H1 (cell line): Measurements from ENCODE around the gene KRT4. TPM values are rescaled to one million over a fixed set of nuclear protein-coding genes. Genes with fewer than 3 reads are reported as not detected.

Source experiments
- CTCF ChIA-PET: fragments of 300-600 bp; sonication (Branson Sonifier 250); formaldehyde crosslinking; loops from one replicate; lab custom pipeline; 2021; ENCODE audit not compliant: partially characterized antibody; lab: Charles Lee
- POLR2A ChIA-PET: fragments of 300-600 bp; sonication (Branson Sonifier 250); formaldehyde crosslinking; loops from one replicate; lab custom pipeline; 2021; ENCODE audit warnings: inconsistent platforms; ENCODE audit not compliant: partially characterized antibody; lab: Charles Lee
- DNase-seq, 2 experiments: peaks; one replicate each; pipeline versions ENCODE4 v3.0.0 to v3.0.0-alpha.2; 2010 to 2022; ENCODE audit warnings: low spot score in 2 of 2, low read depth in 1 of 2, mixed read lengths in 1 of 2
- FAIRE-seq: peaks from 2 replicates; lab custom pipeline; 2011; peaks lifted over from hg19 to GRCh38; lab: Jason Lieb, UNC
- H2AFZ ChIP-seq: 2 replicates; pipeline ENCODE4 v1.8.1; 2012; ENCODE audit warnings: low read length, inconsistent platforms
- H2AK5ac ChIP-seq: 2 replicates; pipeline ENCODE4 v1.6.1; 2013; ENCODE audit warnings: low read depth, low read length
- H2BK120ac ChIP-seq: replicated peaks from 2 replicates; pipeline ENCODE3; 2013; ENCODE audit warnings: low read depth, low read length, inconsistent platforms
- H2BK12ac ChIP-seq: 2 replicates; pipeline ENCODE4 v1.6.1; 2013; ENCODE audit warnings: low read depth, low read length
- H2BK15ac ChIP-seq: 2 replicates; pipeline ENCODE4 v1.6.1; 2013; ENCODE audit warnings: low read length
- H2BK20ac ChIP-seq: 2 replicates; pipeline ENCODE4 v1.6.1; 2013; ENCODE audit warnings: low read length
- H2BK5ac ChIP-seq: 2 replicates; pipeline ENCODE4 v1.6.1; 2013; ENCODE audit warnings: low read depth, low read length
- H3K14ac ChIP-seq: 2 replicates; pipeline ENCODE4 v1.6.1; 2013; ENCODE audit warnings: inconsistent platforms; ENCODE audit not compliant: insufficient read length
- H3K18ac ChIP-seq: 2 replicates; pipeline ENCODE4 v1.6.1; 2013; ENCODE audit warnings: low read length; ENCODE audit errors: extremely low read depth
- H3K23ac ChIP-seq: 2 replicates; pipeline ENCODE4 v1.6.1; 2013; ENCODE audit warnings: inconsistent platforms; ENCODE audit not compliant: insufficient read length
- H3K23me2 ChIP-seq: 2 replicates; pipeline ENCODE4 v1.6.1; 2013; ENCODE audit warnings: low read depth, low read length
- H3K27ac ChIP-seq: 2 replicates; pipeline ENCODE4 v1.6.1; 2011; ENCODE audit warnings: low read depth, low read length, inconsistent platforms
- H3K27me3 ChIP-seq, 4 experiments: replicated peaks in 1 of 4; 1 replicate in 1 of 4; 2 replicates in 3 of 4; pipeline versions ENCODE4 v1.6.1 to v1.8.1; 2011 to 2013; ENCODE audit warnings: low read length in 3 of 4, mild to moderate bottlenecking in 3 of 4, inconsistent platforms in 2 of 4, mixed read lengths in 2 of 4, moderate library complexity in 1 of 4; ENCODE audit not compliant: control insufficient read depth in 3 of 4, insufficient read depth in 3 of 4; ENCODE audit errors: extremely low read depth in 1 of 4
- H3K36me3 ChIP-seq, 4 experiments: 2 replicates each; pipeline versions ENCODE4 v1.6.1 to v1.8.1; 2011 to 2013; ENCODE audit warnings: mild to moderate bottlenecking in 4 of 4, low read length in 3 of 4, moderate library complexity in 2 of 4, control low read depth in 1 of 4, inconsistent platforms in 1 of 4; ENCODE audit not compliant: insufficient read depth in 4 of 4, control insufficient read depth in 2 of 4
- H3K4ac ChIP-seq: replicated peaks from 2 replicates; pipeline ENCODE3; 2013; ENCODE audit warnings: low read length, low read depth, mixed read lengths, inconsistent platforms; ENCODE audit not compliant: insufficient read length
- H3K4me1 ChIP-seq, 4 experiments: replicated peaks in 1 of 4; 1 replicate in 1 of 4; 2 replicates in 3 of 4; pipeline versions ENCODE4 v1.6.1 to v1.8.1; 2011 to 2013; ENCODE audit warnings: low read length in 3 of 4, inconsistent platforms in 2 of 4, mixed read lengths in 1 of 4; ENCODE audit not compliant: insufficient read depth in 4 of 4, control insufficient read depth in 3 of 4
- H3K4me2 ChIP-seq, 2 experiments: 2 replicates each; pipeline versions ENCODE4 v1.6.1 to v1.8.1; 2011 to 2013; ENCODE audit warnings: low read depth in 2 of 2, low read length in 2 of 2, control low read depth in 1 of 2, inconsistent platforms in 1 of 2, mild to moderate bottlenecking in 1 of 2; ENCODE audit not compliant: insufficient read depth in 1 of 2
- H3K4me3 ChIP-seq, 4 experiments: fragments of 200-600, 300-600 bp in 1 of 4; sonication (generic), shearing (Covaris generic), sonication (Bioruptor Twin) in 1 of 4; 2 replicates each; pipeline versions ENCODE4 v1.5.1 to v1.8.1; 2011 to 2016; ENCODE audit warnings: low read length in 4 of 4, low read depth in 3 of 4, control low read depth in 2 of 4, inconsistent platforms in 2 of 4, mild to moderate bottlenecking in 2 of 4, mixed read lengths in 1 of 4, moderate library complexity in 1 of 4; ENCODE audit not compliant: insufficient read depth in 2 of 4; ENCODE audit errors: extremely low read depth in 1 of 4
- H3K56ac ChIP-seq: replicated peaks from 2 replicates; pipeline ENCODE3; 2013; ENCODE audit warnings: low read depth, mild to moderate bottlenecking, mixed read lengths, low read length, inconsistent platforms; ENCODE audit not compliant: insufficient read length
- H3K79me1 ChIP-seq: 2 replicates; pipeline ENCODE4 v1.6.1; 2013; ENCODE audit warnings: low read depth, low read length, control low read depth
- H3K79me2 ChIP-seq, 2 experiments: 2 replicates each; pipeline versions ENCODE4 v1.6.1 to v1.8.1; 2012 to 2013; ENCODE audit warnings: low read length in 2 of 2, mild to moderate bottlenecking in 2 of 2, inconsistent platforms in 1 of 2; ENCODE audit not compliant: insufficient read depth in 2 of 2, control insufficient read depth in 1 of 2
- H3K9ac ChIP-seq, 4 experiments: replicated peaks in 1 of 4; 1 replicate in 1 of 4; 2 replicates in 3 of 4; pipeline versions ENCODE4 v1.6.1 to v1.8.1; 2011 to 2013; ENCODE audit warnings: low read depth in 3 of 4, low read length in 3 of 4, control low read depth in 2 of 4, mild to moderate bottlenecking in 2 of 4, moderate library complexity in 2 of 4, inconsistent platforms in 1 of 4; ENCODE audit errors: extremely low read depth in 1 of 4
- H3K9me3 ChIP-seq, 2 experiments: 2 replicates each; pipeline versions ENCODE4 v1.6.1 to v1.8.1; 2012 to 2013; ENCODE audit warnings: mild to moderate bottlenecking in 2 of 2, moderate library complexity in 2 of 2, control low read depth in 1 of 2, inconsistent platforms in 1 of 2, low read depth in 1 of 2, low read length in 1 of 2, mixed read lengths in 1 of 2; ENCODE audit not compliant: insufficient read depth in 2 of 2
- H4K20me1 ChIP-seq, 2 experiments: replicated peaks in 1 of 2; 2 replicates each; pipeline versions ENCODE3 to v1.8.1; 2011 to 2013; ENCODE audit warnings: inconsistent platforms in 2 of 2, low read length in 2 of 2, mild to moderate bottlenecking in 1 of 2; ENCODE audit not compliant: insufficient read depth in 2 of 2, control insufficient read depth in 1 of 2
- H4K5ac ChIP-seq: 2 replicates; pipeline ENCODE4 v1.6.1; 2013; ENCODE audit warnings: low read length, low read depth, mixed read lengths, inconsistent platforms; ENCODE audit not compliant: insufficient read length
- H4K8ac ChIP-seq: 2 replicates; pipeline ENCODE4 v1.8.0; 2013; ENCODE audit warnings: mild to moderate bottlenecking, moderate library complexity, low read length, inconsistent platforms; ENCODE audit not compliant: insufficient read depth; ENCODE audit errors: extremely low read depth
- H4K91ac ChIP-seq: replicated peaks from 2 replicates; pipeline ENCODE3; 2013; ENCODE audit warnings: low read length, mixed read lengths, inconsistent platforms; ENCODE audit not compliant: insufficient read length
- ASH2L ChIP-seq: fragments of 200-600, 300-600 bp; sonication (generic); IDR thresholded peaks from one replicate; pipeline ENCODE4 v1.7.1; 2017; ENCODE audit warnings: low read length
- BCL11A ChIP-seq, 2 experiments: IDR thresholded peaks; one replicate each; pipeline ENCODE4 v1.6.1; 2011; ENCODE audit warnings: low read depth in 2 of 2, low read length in 2 of 2, mild to moderate bottlenecking in 2 of 2
- BRCA1 ChIP-seq: IDR thresholded peaks from 2 replicates; pipeline ENCODE4 v1.6.1; 2012; ENCODE audit warnings: low read depth, low read length, improper control_type of control experiment
- CEBPB ChIP-seq: IDR thresholded peaks from 2 replicates; pipeline ENCODE4 v1.6.1; 2012; ENCODE audit warnings: low read depth, low read length
- CHD1 ChIP-seq: IDR thresholded peaks from 2 replicates; pipeline ENCODE4 v1.6.1; 2012; ENCODE audit warnings: low read depth, low read length, improper control_type of control experiment
- CREB1 ChIP-seq: IDR thresholded peaks from 2 replicates; pipeline ENCODE4 v1.6.1; 2012; ENCODE audit warnings: inconsistent platforms
- EZH2 ChIP-seq: fragments of 200-600 bp; sonication (generic); IDR thresholded peaks from 2 replicates; pipeline ENCODE4 v1.7.1; 2012; ENCODE audit warnings: low read depth, mild to moderate bottlenecking, moderate library complexity, low read length, inconsistent platforms; ENCODE audit not compliant: severe bottlenecking
- GABPA ChIP-seq: IDR thresholded peaks from 2 replicates; pipeline ENCODE4 v1.6.1; 2011; ENCODE audit warnings: mild to moderate bottlenecking, low read length, moderate library complexity, borderline replicate concordance; ENCODE audit not compliant: insufficient read depth
- HDAC2 ChIP-seq, 2 experiments: fragments of 300-600 bp in 1 of 2; sonication (generic) in 1 of 2; IDR thresholded peaks; 2 replicates each; pipeline ENCODE4 v1.6.1; 2011 to 2012; ENCODE audit warnings: low read depth in 2 of 2, low read length in 2 of 2, mild to moderate bottlenecking in 2 of 2, moderate library complexity in 2 of 2, borderline replicate concordance in 1 of 2, inconsistent platforms in 1 of 2
- KDM1A ChIP-seq: fragments of 200-600, 300-600 bp; sonication (generic); IDR thresholded peaks from 2 replicates; pipeline ENCODE4 v1.7.1; 2016; ENCODE audit warnings: mild to moderate bottlenecking, low read length, borderline replicate concordance
- MAFK ChIP-seq: IDR thresholded peaks from 2 replicates; pipeline ENCODE4 v1.6.1; 2012; ENCODE audit warnings: low read depth, mild to moderate bottlenecking, improper control_type of control experiment, low read length
- POU5F1 ChIP-seq: IDR thresholded peaks from 2 replicates; pipeline ENCODE4 v1.6.1; 2011; ENCODE audit warnings: low read depth, mild to moderate bottlenecking, low read length, moderate library complexity
- RFX5 ChIP-seq: IDR thresholded peaks from 2 replicates; pipeline ENCODE4 v1.6.1; 2011; ENCODE audit warnings: low read depth, low read length, improper control_type of control experiment, borderline replicate concordance
- RXRA ChIP-seq: IDR thresholded peaks from 2 replicates; pipeline ENCODE4 v1.6.1; 2011; ENCODE audit warnings: low read depth, mild to moderate bottlenecking, low read length, moderate library complexity; ENCODE audit not compliant: insufficient read depth
- SIN3A ChIP-seq, 2 experiments: IDR thresholded peaks in 1 of 2; conservative IDR thresholded peaks in 1 of 2; 2 replicates each; pipeline ENCODE4 v1.6.1; 2011 to 2012; ENCODE audit warnings: low read length in 2 of 2, improper control_type of control experiment in 1 of 2, low read depth in 1 of 2, mild to moderate bottlenecking in 1 of 2
- TBP ChIP-seq: IDR thresholded peaks from 2 replicates; pipeline ENCODE4 v1.6.1; 2011; ENCODE audit warnings: low read depth, low read length, improper control_type of control experiment
- WGBS, 2 experiments: shearing (Covaris generic) in 1 of 2; methylation state at CpG; one replicate each; pipeline versions ENCODE4 v1.1.6 to v1.1.7; 2013 to 2015; ENCODE audit warnings: low lambda C conversion rate in 2 of 2, mixed read lengths in 2 of 2, inconsistent platforms in 1 of 2, low coverage in 1 of 2, missing lambda C conversion rate in 1 of 2; ENCODE audit not compliant: insufficient replicate concordance in 2 of 2, insufficient coverage in 1 of 2, insufficient read length in 1 of 2; ENCODE audit errors: extremely low coverage in 1 of 2, missing lambda C conversion rate in 1 of 2; 5-methylcytosine and 5-hydroxymethylcytosine counted together
- polyA plus RNA-seq, 7 experiments: library from polyadenylated mRNA; depleted of rRNA in 3 of 7; stranded (reverse) in 5 of 7; unstranded in 2 of 7; fragments of >200 nt in 5 of 7; fragments of 200-250 nt in 2 of 7; gene quantifications; 1 replicate in 5 of 7; 2 replicates in 1 of 7; 4 replicates in 1 of 7; pipeline versions ENCODE4 v1.2.1 to v1.2.3, GENCODE V29; 2011 to 2013; ENCODE audit warnings: missing spikeins in 2 of 7, mixed read lengths in 2 of 7
- total RNA-seq: library from RNA; stranded (reverse); fragmentation: NEBNext Ultra II Directional; extraction: Animal tissue kit (Norgen Biotek cat#: 25700); gene quantifications from 2 replicates; pipeline ENCODE4 v1.2.1, GENCODE V29; 2021

Gene KRT4
- total and polyA plus RNA-seq, 2 of the 8 experiments (the other 6 are each of a cell fraction or from before 2014, with no cell fraction given): not detected

DNA sequence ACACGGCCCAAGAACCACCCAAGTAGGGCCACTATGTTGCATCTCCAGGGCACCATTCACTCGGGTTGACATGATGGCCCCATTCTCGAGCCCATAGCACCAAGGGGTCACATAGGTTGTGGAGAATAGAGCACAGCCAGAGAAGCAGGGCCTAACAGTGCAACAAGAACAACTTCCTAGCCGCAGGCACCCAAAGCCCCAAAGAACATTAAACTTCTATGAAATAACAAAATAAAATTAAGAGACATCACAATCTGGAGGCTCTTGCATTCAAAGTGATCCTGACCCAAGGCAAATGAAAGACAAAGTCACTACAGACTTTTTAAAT lies 1.9 kb downstream of the KRT4 start:
- H2BK120ac ChIP-seq: no peak overlapping the region
- H3K9ac ChIP-seq: no peak overlapping the region
- no peak overlapping the region for H4K8ac ChIP-seq
- no peak overlapping the region for H3K27ac ChIP-seq
- no peaks in the 10 kb centered on the region for H3K36me3 ChIP-seq
- H2BK20ac ChIP-seq: no peak overlapping the region
- H2BK5ac ChIP-seq: no peak overlapping the region
- H3K4me3 ChIP-seq: no peak overlapping the region
- no peak overlapping the region for H4K91ac ChIP-seq
- CTCF ChIA-PET: interaction anchor here (0.5 to 1.6 kb wide), 3 partner anchors 119 to 383 kb away, joined by 3 to 4 read pairs (median 3); no protein-coding TSS in a partner anchor
- H3K4me2 ChIP-seq: no peak overlapping the region
- H3K14ac ChIP-seq: no peak overlapping the region
- no peaks in the 10 kb centered on the region for H3K9me3 ChIP-seq
- no peaks in the 10 kb centered on the region for H3K23me2 ChIP-seq
- H4K20me1 ChIP-seq: no peaks in the 10 kb centered on the region
- H3K23ac ChIP-seq: no peak overlapping the region
- 69% methylated on average over 4 of the region's 4 CpGs; no CpG with 5 or more reads in 1 of the 2 experiments for WGBS, 2 experiments
- no peaks in the 10 kb centered on the region for H3K79me2 ChIP-seq
- H3K18ac ChIP-seq: no peak overlapping the region
- no peak overlapping the region for H3K56ac ChIP-seq
- no peaks in the 10 kb centered on the region for H3K4me1 ChIP-seq
- POLR2A ChIA-PET: no interaction called here
- no peaks in the 10 kb centered on the region for H3K27me3 ChIP-seq
- H2BK12ac ChIP-seq: no peak overlapping the region
- H3K4ac ChIP-seq: no peak overlapping the region
- no peak overlapping the region for H2AK5ac ChIP-seq
- H3K79me1 ChIP-seq: no peaks in the 10 kb centered on the region
- DNase-seq (no peak), FAIRE-seq (no peak)
- no peak overlapping the region for H2AFZ ChIP-seq
- no peak overlapping the region for H4K5ac ChIP-seq
- H2BK15ac ChIP-seq: no peak overlapping the region
- TF ChIP-seq RFX5 (no peak), KDM1A (no peak), BRCA1 (no peak), CREB1 (no peak), RXRA (no peak), HDAC2 (IDR thresholded peaks at IDR 0.05; ENCODE audit: borderline replicate concordance in 1 of 2, low read depth in 2 of 2, low read length in 2 of 2) (no peak), CEBPB (no peak), GABPA (no peak), ASH2L (no peak), TBP (no peak), POU5F1 (no peak), CHD1 (no peak), MAFK (no peak), SIN3A (conservative IDR thresholded peaks at IDR 0.05 in 1 of 2, IDR thresholded peaks at IDR 0.05 in 1 of 2; ENCODE audit: low read depth in 1 of 2, low read length in 2 of 2) (no peak), EZH2 (no peak), BCL11A (IDR thresholded peaks at IDR 0.05; ENCODE audit: low read depth in 2 of 2, low read length in 2 of 2) (no peak)
